ENCODE results near the gene SLC35F3. TPM values are rescaled to one million over a fixed set of nuclear protein-coding genes. Genes with fewer than 3 reads are reported as not detected.
A peak's percentile ranks its signal among the peaks of the same experiment; 100 is the strongest.
"Not testable (repeated sequence)": the region's sequence is repeated elsewhere in the genome, so short reads cannot be mapped to it uniquely, and the experiment has no call there.

SLC35F3 gene
- total and polyA plus RNA-seq, 2 donors from 2014 or later: 0.41 to 0.66 TPM

DNA sequence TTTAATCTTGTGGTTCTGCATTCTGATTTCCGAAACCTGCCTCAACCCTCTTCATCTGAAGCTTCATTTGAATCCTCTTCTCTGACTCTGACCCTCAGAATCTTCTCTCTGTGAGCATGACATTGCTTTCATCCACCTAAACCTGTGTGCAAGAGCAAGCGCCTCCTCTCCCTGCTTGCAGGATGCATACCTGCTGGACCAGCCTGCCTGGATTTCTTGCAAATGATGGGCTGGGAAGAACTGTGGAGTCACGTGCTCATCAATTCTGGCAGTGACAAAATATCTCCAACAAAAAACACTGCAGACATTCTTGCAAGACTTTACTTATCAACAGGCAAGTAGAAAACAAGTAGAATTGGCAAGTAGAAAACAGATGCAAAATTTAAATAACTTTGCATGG lies 20.8 kb upstream of the SLC35F3 start:
- no peaks in the 10 kb centered on the region for H3K27me3 ChIP-seq (ENCODE audit: control insufficient read depth, insufficient read depth, low read length)
- H3K9me3 ChIP-seq (ENCODE audit: control insufficient read depth in 2 of 3, insufficient read depth in 1 of 3, low read length in 3 of 3): peaks cover 0 to 5% (median 0%) of the 10 kb centered on the region in 3 donors
- no peak for DNase-seq
- H3K9ac ChIP-seq (ENCODE audit: low read length in 3 of 3): no peak overlapping the region
- no peaks in the 10 kb centered on the region for H3K4me1 ChIP-seq (ENCODE audit: control insufficient read depth in 2 of 3, insufficient read depth in 2 of 3, low read depth in 1 of 3, low read length in 3 of 3)
- intact Hi-C loops (cut with DNase I): no loop called here
- TF ChIP-seq, protein P1, sequence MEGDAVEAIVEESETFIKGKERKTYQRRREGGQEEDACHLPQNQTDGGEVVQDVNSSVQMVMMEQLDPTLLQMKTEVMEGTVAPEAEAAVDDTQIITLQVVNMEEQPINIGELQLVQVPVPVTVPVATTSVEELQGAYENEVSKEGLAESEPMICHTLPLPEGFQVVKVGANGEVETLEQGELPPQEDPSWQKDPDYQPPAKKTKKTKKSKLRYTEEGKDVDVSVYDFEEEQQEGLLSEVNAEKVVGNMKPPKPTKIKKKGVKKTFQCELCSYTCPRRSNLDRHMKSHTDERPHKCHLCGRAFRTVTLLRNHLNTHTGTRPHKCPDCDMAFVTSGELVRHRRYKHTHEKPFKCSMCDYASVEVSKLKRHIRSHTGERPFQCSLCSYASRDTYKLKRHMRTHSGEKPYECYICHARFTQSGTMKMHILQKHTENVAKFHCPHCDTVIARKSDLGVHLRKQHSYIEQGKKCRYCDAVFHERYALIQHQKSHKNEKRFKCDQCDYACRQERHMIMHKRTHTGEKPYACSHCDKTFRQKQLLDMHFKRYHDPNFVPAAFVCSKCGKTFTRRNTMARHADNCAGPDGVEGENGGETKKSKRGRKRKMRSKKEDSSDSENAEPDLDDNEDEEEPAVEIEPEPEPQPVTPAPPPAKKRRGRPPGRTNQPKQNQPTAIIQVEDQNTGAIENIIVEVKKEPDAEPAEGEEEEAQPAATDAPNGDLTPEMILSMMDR (IDR thresholded peaks at IDR 0.05; ENCODE audit: borderline replicate concordance, extremely low read depth, insufficient read depth): no peak
- no peak for FAIRE-seq
- H3K4me3 ChIP-seq (ENCODE audit: low read length in 3 of 3): no peak overlapping the region
- no peaks in the 10 kb centered on the region for H3K36me3 ChIP-seq (ENCODE audit: control insufficient read depth in 2 of 3, insufficient read depth in 3 of 3, low read length in 3 of 3)
- H3K27ac ChIP-seq (ENCODE audit: low read depth in 2 of 2, low read length in 2 of 2): no peak overlapping the region

DNA sequence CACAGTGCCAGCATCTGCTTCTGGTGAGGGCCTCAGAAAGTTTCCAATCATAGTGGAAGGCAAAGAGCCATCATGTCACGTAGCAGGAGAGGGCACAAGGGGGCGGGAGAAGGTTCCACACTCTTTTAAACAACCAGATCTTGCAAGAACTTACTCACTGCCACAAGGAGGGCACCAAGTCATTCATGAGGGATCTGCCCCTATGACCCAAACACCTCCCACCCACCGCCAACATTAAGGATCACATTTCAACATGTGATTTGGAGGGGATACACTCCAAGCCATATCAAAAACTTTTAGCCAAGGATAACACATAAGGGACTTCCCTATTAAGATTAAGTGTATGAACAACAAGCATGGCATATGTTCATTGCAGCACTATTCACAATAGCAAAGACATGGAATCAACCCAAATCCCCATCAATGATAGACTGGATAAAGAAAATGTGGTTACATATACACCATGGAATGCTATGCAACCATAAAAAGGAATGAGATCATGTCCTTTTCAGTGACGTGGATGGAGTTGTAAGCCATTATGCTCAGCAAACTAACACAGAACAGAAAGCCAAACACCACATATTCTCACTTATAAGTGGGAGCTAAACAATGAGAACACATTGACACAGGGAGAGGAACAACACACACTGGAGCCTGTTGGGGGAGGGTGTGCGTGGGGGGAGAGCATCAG lies 19.9 kb upstream of the SLC35F3 start:
- Histone ChIP-seq H3K36me3 (ENCODE audit: control insufficient read depth in 2 of 3, insufficient read depth in 3 of 3, low read length in 3 of 3) (no peaks in the 10 kb centered on the region), H3K27ac (ENCODE audit: low read depth in 2 of 2, low read length in 2 of 2) (no peak overlapping the region), H3K4me3 (ENCODE audit: low read length in 3 of 3) (no peak overlapping the region), H3K9ac (ENCODE audit: low read length in 3 of 3) (no peak overlapping the region), H3K27me3 (ENCODE audit: control insufficient read depth, insufficient read depth, low read length) (no peaks in the 10 kb centered on the region), H3K4me1 (ENCODE audit: control insufficient read depth in 2 of 3, insufficient read depth in 2 of 3, low read depth in 1 of 3, low read length in 3 of 3) (no peaks in the 10 kb centered on the region), H3K9me3 (ENCODE audit: control insufficient read depth in 2 of 3, insufficient read depth in 1 of 3, low read length in 3 of 3) (peaks cover 0 to 5% (median 0%) of the 10 kb centered on the region in 3 donors)
- TF ChIP-seq, protein P1 (IDR thresholded peaks at IDR 0.05; ENCODE audit: borderline replicate concordance, extremely low read depth, insufficient read depth): no peak
- DNase-seq: no peak
- no peak for FAIRE-seq
- intact Hi-C loops (cut with DNase I): no loop called here

DNA sequence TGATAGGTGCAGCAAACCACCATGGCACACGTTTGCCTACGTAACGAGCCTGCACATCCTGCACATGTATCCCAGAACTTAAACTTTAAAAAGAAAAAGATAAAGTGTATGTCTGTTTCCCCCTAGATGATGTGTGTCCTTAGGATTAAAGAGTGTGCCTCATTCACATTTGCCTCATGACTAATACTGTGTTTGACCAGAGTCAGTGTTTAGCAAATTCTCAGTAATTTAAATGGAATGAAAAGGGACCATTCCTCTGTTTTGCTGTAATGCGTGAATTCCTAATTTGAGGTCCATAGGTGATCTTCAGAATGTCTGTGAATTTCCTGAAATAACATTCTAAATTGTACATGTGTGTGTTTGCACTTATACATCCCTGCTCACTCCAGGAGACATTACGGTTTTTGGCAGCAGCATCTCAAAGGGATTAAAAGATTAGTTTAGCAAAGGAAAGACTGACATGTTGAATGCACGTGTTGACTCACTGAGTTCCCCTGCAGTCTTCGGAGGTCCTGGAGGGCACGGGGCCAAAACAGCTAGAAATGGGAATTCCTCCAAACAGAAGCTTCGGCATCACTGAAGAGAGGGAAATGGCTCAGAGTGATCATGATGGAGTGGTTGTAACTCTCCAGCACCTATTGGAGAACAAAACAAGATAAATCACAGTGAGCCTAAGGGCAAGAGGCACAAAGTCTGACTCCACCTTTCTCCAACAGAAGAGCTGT lies 19.1 kb upstream of the SLC35F3 start:
- Histone ChIP-seq H3K4me1 (ENCODE audit: control insufficient read depth in 2 of 3, insufficient read depth in 2 of 3, low read depth in 1 of 3, low read length in 3 of 3) (no peaks in the 10 kb centered on the region), H3K9me3 (ENCODE audit: control insufficient read depth in 2 of 3, insufficient read depth in 1 of 3, low read length in 3 of 3) (peaks cover 0 to 5% (median 0%) of the 10 kb centered on the region in 3 donors), H3K36me3 (ENCODE audit: control insufficient read depth in 2 of 3, insufficient read depth in 3 of 3, low read length in 3 of 3) (no peaks in the 10 kb centered on the region), H3K4me3 (ENCODE audit: low read length in 3 of 3) (no peak overlapping the region), H3K9ac (ENCODE audit: low read length in 3 of 3) (no peak overlapping the region), H3K27ac (ENCODE audit: low read depth in 2 of 2, low read length in 2 of 2) (no peak overlapping the region), H3K27me3 (ENCODE audit: control insufficient read depth, insufficient read depth, low read length) (no peaks in the 10 kb centered on the region)
- FAIRE-seq (no peak), DNase-seq (peak in 2 of 5 donors; percentile 3 to 43)
- TF ChIP-seq, protein P1 (IDR thresholded peaks at IDR 0.05; ENCODE audit: borderline replicate concordance, extremely low read depth, insufficient read depth): no peak
- intact Hi-C loops (cut with DNase I): no loop called here

DNA sequence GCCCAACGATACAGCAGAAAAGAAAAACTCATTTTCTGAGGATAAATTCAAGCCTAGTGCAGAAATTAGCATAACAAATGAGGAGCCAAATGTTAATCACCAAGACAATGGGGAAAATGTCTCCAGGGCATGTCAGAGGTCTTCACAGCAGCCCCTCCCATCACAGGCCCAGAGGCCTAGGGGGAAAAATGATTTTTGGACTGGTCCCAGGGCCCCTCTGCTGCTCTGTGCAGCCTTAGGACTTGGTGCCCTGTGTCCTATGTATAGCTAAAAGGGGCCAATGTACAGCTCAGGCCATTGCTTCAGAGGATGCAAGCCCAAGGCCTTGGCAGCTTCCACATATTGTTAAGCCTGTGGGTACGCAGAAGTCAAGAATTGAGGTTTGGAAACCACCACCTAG lies 13.3 kb upstream of the SLC35F3 start:
- H3K27me3 ChIP-seq (ENCODE audit: control insufficient read depth, insufficient read depth, low read length); H3K4me3 ChIP-seq (ENCODE audit: low read length in 3 of 3); H3K36me3 ChIP-seq (ENCODE audit: control insufficient read depth in 2 of 3, insufficient read depth in 3 of 3, low read length in 3 of 3); H3K9me3 ChIP-seq (ENCODE audit: control insufficient read depth in 2 of 3, insufficient read depth in 1 of 3, low read length in 3 of 3); H3K4me1 ChIP-seq (ENCODE audit: control insufficient read depth in 2 of 3, insufficient read depth in 2 of 3, low read depth in 1 of 3, low read length in 3 of 3); H3K9ac ChIP-seq (ENCODE audit: low read length in 3 of 3); DNase-seq; FAIRE-seq; intact Hi-C loops (cut with DNase I); H3K27ac ChIP-seq (ENCODE audit: low read depth in 2 of 2, low read length in 2 of 2): not testable (repeated sequence)

All from kidney (tissue), 14 donors.